ENCODE results near the gene LCE6A. TPM values are rescaled to one million over a fixed set of nuclear protein-coding genes. Genes with fewer than 3 reads are reported as not detected.

Gene LCE6A
- total RNA-seq, 1 donor from 2014 or later, result not detected

DNA sequence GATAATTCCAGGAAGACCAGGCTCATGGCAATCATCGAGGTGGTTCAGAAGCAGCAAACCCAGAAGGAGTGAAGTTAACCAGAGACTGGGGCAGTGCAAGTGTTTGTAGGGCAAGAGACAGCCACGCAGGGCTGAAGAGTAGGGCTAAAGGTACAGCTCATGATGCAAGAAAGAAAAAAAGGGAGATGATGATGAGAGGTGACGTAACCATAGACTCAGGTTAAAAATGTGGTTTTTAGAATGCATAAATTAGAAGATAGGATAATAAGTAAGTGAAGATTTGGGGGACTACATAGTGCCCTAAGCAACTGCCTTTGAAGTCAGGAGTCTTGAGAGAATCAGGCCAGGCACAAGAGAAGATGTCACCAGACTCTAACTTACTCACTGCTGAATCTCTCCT lies 17.5 kb downstream of the LCE6A start:
- no peaks in the 10 kb centered on the region for H3K36me3 Mint-ChIP-seq (ENCODE audit: low read depth, unreplicated experiment)
- H3K4me1 Mint-ChIP-seq (ENCODE audit: unreplicated experiment), result no peaks in the 10 kb centered on the region
- H3K4me3 Mint-ChIP-seq (ENCODE audit: unreplicated experiment), result no peak overlapping the region
- no peak for DNase-seq (ENCODE audit: low spot score)
- no peaks in the 10 kb centered on the region for H3K9me3 Mint-ChIP-seq (ENCODE audit: unreplicated experiment)
- H3K27ac Mint-ChIP-seq (ENCODE audit: unreplicated experiment), result no peak overlapping the region
- no peaks in the 10 kb centered on the region for H3K27me3 Mint-ChIP-seq (ENCODE audit: unreplicated experiment)
- TF ChIP-seq CTCF (IDR thresholded peaks at IDR 0.05; ENCODE audit: unreplicated experiment), result no peak

DNA sequence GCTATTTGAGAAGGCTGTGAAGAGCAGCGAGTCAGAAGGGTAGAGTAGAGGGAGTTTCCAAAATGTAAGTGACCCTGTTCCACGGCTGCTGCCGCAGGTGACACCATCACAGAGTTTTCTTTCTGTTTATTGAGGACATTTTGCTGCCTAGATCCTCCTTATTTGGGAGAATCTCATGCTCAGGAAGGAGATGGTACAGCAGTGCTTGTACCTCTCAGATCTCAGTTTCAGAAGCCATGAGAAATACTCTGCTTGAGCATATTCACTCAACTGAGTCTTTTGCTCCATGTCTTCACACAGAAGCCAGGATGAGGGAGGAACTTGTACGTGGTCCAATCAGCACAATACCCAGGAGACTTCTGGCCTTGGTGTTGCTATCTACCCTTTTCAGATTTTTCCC lies 18.7 kb downstream of the LCE6A start:
- Mint-ChIP-seq H3K36me3 (ENCODE audit: low read depth, unreplicated experiment) (no peaks in the 10 kb centered on the region), H3K4me3 (ENCODE audit: unreplicated experiment) (no peak overlapping the region), H3K9me3 (ENCODE audit: unreplicated experiment) (no peaks in the 10 kb centered on the region), H3K27me3 (ENCODE audit: unreplicated experiment) (no peaks in the 10 kb centered on the region), H3K4me1 (ENCODE audit: unreplicated experiment) (no peaks in the 10 kb centered on the region), H3K27ac (ENCODE audit: unreplicated experiment) (no peak overlapping the region)
- TF ChIP-seq CTCF (IDR thresholded peaks at IDR 0.05; ENCODE audit: unreplicated experiment), result no peak
- DNase-seq (ENCODE audit: low spot score), result no peak

GRCh38 chr1:152864443-152864842 lies 21.8 kb downstream of the LCE6A start:
- H3K4me3 Mint-ChIP-seq (ENCODE audit: unreplicated experiment), result no peak overlapping the region
- H3K9me3 Mint-ChIP-seq (ENCODE audit: unreplicated experiment), result no peaks in the 10 kb centered on the region
- TF ChIP-seq CTCF (IDR thresholded peaks at IDR 0.05; ENCODE audit: unreplicated experiment), result no peak
- no peak overlapping the region for H3K27ac Mint-ChIP-seq (ENCODE audit: unreplicated experiment)
- DNase-seq (ENCODE audit: low spot score), result no peak
- H3K4me1 Mint-ChIP-seq (ENCODE audit: unreplicated experiment), result no peaks in the 10 kb centered on the region
- H3K36me3 Mint-ChIP-seq (ENCODE audit: low read depth, unreplicated experiment), result no peaks in the 10 kb centered on the region
- H3K27me3 Mint-ChIP-seq (ENCODE audit: unreplicated experiment), result no peaks in the 10 kb centered on the region

DNA sequence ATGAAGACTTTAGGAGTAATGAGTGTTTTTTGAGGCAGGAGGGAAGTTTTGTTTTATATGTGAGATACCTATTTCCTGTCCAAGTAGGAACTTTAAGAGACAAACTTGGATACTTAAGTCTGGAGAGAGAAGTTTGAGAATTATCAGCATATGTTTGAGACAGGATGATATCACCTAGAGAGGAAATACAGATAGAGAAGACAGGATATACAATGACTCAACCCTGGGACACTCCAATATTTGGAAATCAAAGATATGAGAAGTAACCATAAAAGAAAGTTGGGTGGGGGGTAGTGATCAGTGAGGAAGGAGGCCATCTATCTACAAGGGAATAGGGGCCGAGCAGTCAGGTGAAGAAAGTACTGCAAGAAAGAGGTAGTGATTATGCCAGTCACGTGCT lies 23.7 kb downstream of the LCE6A start:
- no peak for DNase-seq (ENCODE audit: low spot score)
- Mint-ChIP-seq H3K4me1 (ENCODE audit: unreplicated experiment) (no peaks in the 10 kb centered on the region), H3K27me3 (ENCODE audit: unreplicated experiment) (no peaks in the 10 kb centered on the region), H3K4me3 (ENCODE audit: unreplicated experiment) (no peak overlapping the region), H3K27ac (ENCODE audit: unreplicated experiment) (no peak overlapping the region), H3K36me3 (ENCODE audit: low read depth, unreplicated experiment) (no peaks in the 10 kb centered on the region), H3K9me3 (ENCODE audit: unreplicated experiment) (no peaks in the 10 kb centered on the region)
- no peak for TF ChIP-seq CTCF (IDR thresholded peaks at IDR 0.05; ENCODE audit: unreplicated experiment)

DNA sequence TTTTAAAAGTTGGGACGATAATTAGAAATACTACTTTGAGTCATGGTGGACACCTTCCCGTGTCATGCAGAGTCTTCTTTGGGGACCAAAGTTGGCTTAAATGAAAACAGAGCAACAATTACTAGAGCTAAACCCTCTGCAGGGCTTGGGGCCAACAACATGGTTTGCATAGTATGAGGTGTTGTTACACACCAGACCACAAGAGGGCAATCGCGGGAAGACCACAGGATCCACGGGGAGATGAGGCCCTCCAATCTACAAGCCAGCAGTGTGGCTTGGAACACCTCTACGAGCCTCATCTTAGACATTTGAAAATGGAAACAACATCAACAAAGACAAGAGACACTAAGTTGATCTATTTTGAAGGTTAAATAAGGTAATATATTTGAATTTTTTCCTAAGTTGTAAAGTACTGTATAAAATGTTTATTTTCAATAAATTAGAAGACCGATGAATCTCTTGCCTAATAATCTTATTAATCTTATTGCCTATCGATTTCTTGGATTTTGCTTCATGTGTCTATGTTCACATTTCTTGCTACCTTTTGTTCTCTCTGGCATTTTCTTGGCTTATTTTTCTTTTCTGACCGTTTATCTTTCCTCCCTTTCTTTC lies 27.3 kb downstream of the LCE6A start:
- H3K36me3 Mint-ChIP-seq (ENCODE audit: low read depth, unreplicated experiment), result no peaks in the 10 kb centered on the region
- TF ChIP-seq CTCF (IDR thresholded peaks at IDR 0.05; ENCODE audit: unreplicated experiment), result peak; percentile 83
- H3K27ac Mint-ChIP-seq (ENCODE audit: unreplicated experiment), result no peak overlapping the region

More for the DNA sequence above, 27.3 kb downstream of the LCE6A start:
- DNase-seq (ENCODE audit: low spot score), result peak; percentile 84
- H3K27me3 Mint-ChIP-seq (ENCODE audit: unreplicated experiment), result no peaks in the 10 kb centered on the region
- H3K9me3 Mint-ChIP-seq (ENCODE audit: unreplicated experiment), result no peaks in the 10 kb centered on the region
- H3K4me3 Mint-ChIP-seq (ENCODE audit: unreplicated experiment), result no peak overlapping the region
- H3K4me1 Mint-ChIP-seq (ENCODE audit: unreplicated experiment), result no peaks in the 10 kb centered on the region

Data from endothelial cell (in vitro differentiated cells).